Esophagus muscularis mucosa (tissue), 3 donors: ENCODE measurements around the gene PTPN18.
"Not testable (repeated sequence)": the region's sequence is repeated elsewhere in the genome, so short reads cannot be mapped to it uniquely, and the experiment has no call there.

Source experiments
- POLR2A ChIP-seq: fragments of 450-650 bp; IDR thresholded peaks from one replicate; pipeline ENCODE4 v1.6.1; 2017; ENCODE audit warnings: antibody characterized with exemption, moderate library complexity, mild to moderate bottlenecking, low read depth
- TF ChIP-seq, protein P1 (sequence below), 3 experiments: fragments of 200-600 bp in 2 of 3; fragments of 450-650 bp in 1 of 3; sonication (generic) in 2 of 3; IDR thresholded peaks; one replicate each; pipeline ENCODE4 v1.5.1; 2017 to 2019; ENCODE audit warnings: antibody characterized with exemption in 3 of 3, mild to moderate bottlenecking in 2 of 3, moderate library complexity in 1 of 3

DNA sequence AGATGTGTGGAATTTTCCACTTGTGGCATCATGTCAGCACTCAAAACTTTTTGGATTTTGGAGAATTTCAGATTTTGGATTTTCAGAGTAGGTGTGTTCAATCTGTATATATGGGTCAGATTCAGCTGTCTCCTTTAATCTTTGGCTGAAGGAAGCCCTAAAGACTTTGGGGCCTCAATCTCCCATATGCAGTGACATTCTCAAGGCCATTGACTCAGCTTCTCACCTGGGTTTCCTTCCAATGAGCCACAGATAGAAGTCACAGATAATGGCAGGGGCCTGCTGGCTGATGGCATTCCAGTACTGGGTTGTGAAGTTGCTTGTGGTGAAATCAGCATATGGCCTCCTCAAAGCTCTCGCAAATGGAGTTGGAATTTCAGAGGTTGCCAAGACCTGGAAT, 63.0 kb downstream of the PTPN18 start:
- TF ChIP-seq, protein P1, sequence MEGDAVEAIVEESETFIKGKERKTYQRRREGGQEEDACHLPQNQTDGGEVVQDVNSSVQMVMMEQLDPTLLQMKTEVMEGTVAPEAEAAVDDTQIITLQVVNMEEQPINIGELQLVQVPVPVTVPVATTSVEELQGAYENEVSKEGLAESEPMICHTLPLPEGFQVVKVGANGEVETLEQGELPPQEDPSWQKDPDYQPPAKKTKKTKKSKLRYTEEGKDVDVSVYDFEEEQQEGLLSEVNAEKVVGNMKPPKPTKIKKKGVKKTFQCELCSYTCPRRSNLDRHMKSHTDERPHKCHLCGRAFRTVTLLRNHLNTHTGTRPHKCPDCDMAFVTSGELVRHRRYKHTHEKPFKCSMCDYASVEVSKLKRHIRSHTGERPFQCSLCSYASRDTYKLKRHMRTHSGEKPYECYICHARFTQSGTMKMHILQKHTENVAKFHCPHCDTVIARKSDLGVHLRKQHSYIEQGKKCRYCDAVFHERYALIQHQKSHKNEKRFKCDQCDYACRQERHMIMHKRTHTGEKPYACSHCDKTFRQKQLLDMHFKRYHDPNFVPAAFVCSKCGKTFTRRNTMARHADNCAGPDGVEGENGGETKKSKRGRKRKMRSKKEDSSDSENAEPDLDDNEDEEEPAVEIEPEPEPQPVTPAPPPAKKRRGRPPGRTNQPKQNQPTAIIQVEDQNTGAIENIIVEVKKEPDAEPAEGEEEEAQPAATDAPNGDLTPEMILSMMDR (IDR thresholded peaks at IDR 0.05): not testable (repeated sequence)
- TF ChIP-seq POLR2A: not testable (repeated sequence)
